ENCODE measurements around the gene RNF166. TPM values are rescaled to one million over a fixed set of nuclear protein-coding genes. Genes with fewer than 3 reads are reported as not detected.

The RNF166 gene
- total and polyA plus RNA-seq, 2 of the 13 experiments (the other 11 are each of a cell fraction or from before 2014, with no cell fraction given) = 21.4 to 23.0 TPM

GRCh38 chr16:88693420-88694177 is 12.6 kb downstream of the RNF166 start:
- Histone ChIP-seq H3K9ac (ENCODE audit: insufficient read depth, low read depth, low read length) (no peak overlapping the region), H3K9me3 (ENCODE audit: low read length) (no peaks in the 10 kb centered on the region), H3K79me2 (ENCODE audit: insufficient read depth, low read length) (no peaks in the 10 kb centered on the region), H3K4me2 (ENCODE audit: low read depth, low read length) (no peak overlapping the region), H3K36me3 (replicated peaks in 1 of 2; ENCODE audit: control insufficient read depth in 1 of 2, insufficient read depth in 2 of 2, low read length in 2 of 2) (peaks cover 6 to 12% of the 10 kb centered on the region in 2 experiments; a peak in 4 of 5 replicates), H3K4me1 (ENCODE audit: insufficient read depth, low read length) (peaks cover 14% of the 10 kb centered on the region), H3K27ac (ENCODE audit: extremely low read length, insufficient read depth, low read length) (no peak overlapping the region), H3K4me3 (replicated peaks in 1 of 3; ENCODE audit: insufficient read depth in 1 of 3, low read depth in 2 of 3, low read length in 3 of 3) (no peak overlapping the region), H2AFZ (ENCODE audit: low read length) (no peak overlapping the region), H3K27me3 (ENCODE audit: control insufficient read depth in 1 of 2, insufficient read depth in 2 of 2, low read length in 2 of 2) (peaks cover 37 to 58% of the 10 kb centered on the region in 2 experiments), H4K20me1 (ENCODE audit: insufficient read depth, low read length) (no peaks in the 10 kb centered on the region)
- TF ChIP-seq ATF7 (IDR thresholded peaks at IDR 0.05) = no peak
- TF ChIP-seq ATF7 (CRISPR knock-in tag; IDR thresholded peaks at IDR 0.05) = no peak
- TF ChIP-seq ZBTB4 (CRISPR knock-in tag; IDR thresholded peaks at IDR 0.05; ENCODE audit: borderline replicate concordance) = 0 out of 2 replicates have a peak, but pooled peaks have one; percentile 21
- no peak for FAIRE-seq
- no TSS peak for BruUV-seq (replicated peaks)
- ChIA-PET CTCF (ENCODE audit: low intra/inter-chr PET ratio, low total read pairs) (no interaction called here), POLR2A (no interaction called here)
- intact Hi-C loops (cut with micrococcal nuclease; ENCODE audit: unreplicated experiment) = no loop called here
- in situ Hi-C loops (cut with HindIII; ENCODE audit: extremely low pct_ligation_motif_present, low pct_unique_long_range_greater_than_20kb) = no loop called here
- WGBS (ENCODE audit: low lambda C conversion rate) = 50% methylated on average over 13 of the region's 39 CpGs
- DNase-seq (ENCODE audit: low spot score) = no peak
- no peak for ATAC-seq

- Histone ChIP-seq H3K4me2 (ENCODE audit: low read depth, low read length) (no peak overlapping the region), H2AFZ (ENCODE audit: low read length) (no peak overlapping the region), H3K79me2 (ENCODE audit: insufficient read depth, low read length) (no peaks in the 10 kb centered on the region), H3K9me3 (ENCODE audit: low read length) (no peaks in the 10 kb centered on the region), H3K9ac (ENCODE audit: insufficient read depth, low read depth, low read length) (no peak overlapping the region), H3K4me1 (ENCODE audit: insufficient read depth, low read length) (peaks cover 21% of the 10 kb centered on the region), H3K27me3 (ENCODE audit: control insufficient read depth in 1 of 2, insufficient read depth in 2 of 2, low read length in 2 of 2) (peaks cover 38 to 66% of the 10 kb centered on the region in 2 experiments), H3K4me3 (replicated peaks in 1 of 3; ENCODE audit: insufficient read depth in 1 of 3, low read depth in 2 of 3, low read length in 3 of 3) (no peak overlapping the region), H4K20me1 (ENCODE audit: insufficient read depth, low read length) (no peaks in the 10 kb centered on the region), H3K36me3 (replicated peaks in 1 of 2; ENCODE audit: control insufficient read depth in 1 of 2, insufficient read depth in 2 of 2, low read length in 2 of 2) (peaks cover 3 to 6% of the 10 kb centered on the region in 2 experiments; a peak in 3 of 5 replicates), H3K27ac (ENCODE audit: extremely low read length, insufficient read depth, low read length) (no peak overlapping the region)
- FAIRE-seq (no peak), ATAC-seq (no peak), DNase-seq (ENCODE audit: low spot score) (no peak)
- intact Hi-C loops (cut with micrococcal nuclease; ENCODE audit: unreplicated experiment) (no loop called here), in situ Hi-C loops (cut with HindIII; ENCODE audit: extremely low pct_ligation_motif_present, low pct_unique_long_range_greater_than_20kb) (no loop called here)
- 57% methylated on average over 9 of the region's 10 CpGs for WGBS (ENCODE audit: low lambda C conversion rate)
- CTCF ChIA-PET (ENCODE audit: low intra/inter-chr PET ratio, low total read pairs) = no interaction called here
- no TSS peak for BruUV-seq (replicated peaks)
- POLR2A ChIA-PET = no interaction called here
- no peak for TF ChIP-seq MBNL3 (CRISPR knock-in tag; conservative IDR thresholded peaks at IDR 0.05)
- TF ChIP-seq TP53 (CRISPR knock-in tag; conservative IDR thresholded peaks at IDR 0.05) = no peak
- TF ChIP-seq ZNF773 (CRISPR knock-in tag; IDR thresholded peaks at IDR 0.05; ENCODE audit: borderline replicate concordance) = no peak
- TF ChIP-seq CENPX (CRISPR knock-in tag; IDR thresholded peaks at IDR 0.05) = no peak
- no peak for TF ChIP-seq ARNT2 (CRISPR knock-in tag; IDR thresholded peaks at IDR 0.05; ENCODE audit: low read depth)
- no peak for TF ChIP-seq ZNF563 (CRISPR knock-in tag; IDR thresholded peaks at IDR 0.05)
- no peak for TF ChIP-seq ZSCAN5A (CRISPR knock-in tag; IDR thresholded peaks at IDR 0.05; ENCODE audit: borderline replicate concordance)
- TF ChIP-seq HINFP (CRISPR knock-in tag; IDR thresholded peaks at IDR 0.05; ENCODE audit: low read depth) = no peak
- no peak for TF ChIP-seq MED13 (CRISPR knock-in tag; IDR thresholded peaks at IDR 0.05)
These were observed 13.3 kb downstream of the RNF166 start for GRCh38 chr16:88692861-88693260.
